B cell (primary cell): ENCODE data around the gene CD276. TPM values are rescaled to one million over a fixed set of nuclear protein-coding genes. Genes with fewer than 3 reads are reported as not detected.

Experiments used
- ATAC-seq: fragments of 200-7000 bp; cut with Tn5 transposase; one replicate; pipeline ENCODE4 v1.10.0; 2021; ENCODE audit warnings: low read depth, mild to moderate bottlenecking, moderate number of reproducible peaks, moderate library complexity
- CTCF ChIA-PET: fragments of 350-600 bp; sonication (Branson Sonifier 250); formaldehyde crosslinking; loops from one replicate; lab custom pipeline; 2021; ENCODE audit warnings: antibody characterized with exemption, inconsistent platforms; lab: Charles Lee
- POLR2A ChIA-PET: fragments of 350-600 bp; sonication (Branson Sonifier 250); formaldehyde crosslinking; loops from one replicate; lab custom pipeline; 2021; ENCODE audit warnings: antibody characterized with exemption; lab: Charles Lee
- DNase-seq: peaks from one replicate; pipeline ENCODE4 v3.0.0; 2013
- H2AFZ ChIP-seq: 2 replicates; pipeline ENCODE4 v1.6.1; 2012; ENCODE audit warnings: mild to moderate bottlenecking, low read depth, low read length; ENCODE audit not compliant: insufficient read depth, poor library complexity, severe bottlenecking
- H3K27ac ChIP-seq, 2 donors: 1 replicate in 1 of 2; 2 replicates in 1 of 2; pipeline ENCODE4 v1.5.1; 2012 to 2013; ENCODE audit warnings: low read length in 2 of 2, mild to moderate bottlenecking in 2 of 2, moderate library complexity in 1 of 2
- H3K27me3 ChIP-seq, 4 experiments: fragments of 200-600 bp in 1 of 4; sonication (generic) in 1 of 4; replicated peaks in 1 of 4; 1 replicate in 2 of 4; 2 replicates in 2 of 4; pipeline versions ENCODE4 v1.6.1 to v1.7.0; 2013 to 2016; ENCODE audit warnings: low read length in 3 of 4, mild to moderate bottlenecking in 2 of 4, mixed read lengths in 1 of 4, moderate library complexity in 1 of 4; ENCODE audit not compliant: insufficient read depth in 4 of 4, control insufficient read depth in 3 of 4; ENCODE audit errors: control extremely low read depth in 1 of 4
- H3K36me3 ChIP-seq, 2 experiments: replicated peaks in 1 of 2; 1 replicate in 1 of 2; 2 replicates in 1 of 2; pipeline versions ENCODE4 v1.6.1 to v1.7.1; 2013; ENCODE audit warnings: low read length in 1 of 2; ENCODE audit not compliant: insufficient read depth in 2 of 2, control insufficient read depth in 1 of 2; ENCODE audit errors: control extremely low read depth in 1 of 2, extremely low read depth in 1 of 2
- H3K4me1 ChIP-seq, 2 donors: fragments of 200-600 bp in 1 of 2; sonication (generic) in 1 of 2; 1 replicate in 1 of 2; 2 replicates in 1 of 2; pipeline versions ENCODE4 v1.5.1 to v1.6.1; 2013 to 2017; ENCODE audit warnings: low read length in 2 of 2; ENCODE audit not compliant: control insufficient read depth in 2 of 2, insufficient read depth in 2 of 2
- H3K4me2 ChIP-seq: replicated peaks from 2 replicates; pipeline ENCODE3; 2012; ENCODE audit warnings: mild to moderate bottlenecking, low read depth, low read length; ENCODE audit not compliant: poor library complexity, severe bottlenecking
- H3K4me3 ChIP-seq, 5 experiments: fragments of 200-600 bp in 1 of 5; sonication (generic) in 1 of 5; 1 replicate in 3 of 5; 2 replicates in 2 of 5; pipeline versions ENCODE4 v1.5.1 to v1.7.0; 2011 to 2016; ENCODE audit warnings: low read length in 4 of 5, mild to moderate bottlenecking in 4 of 5, low read depth in 2 of 5, control low read depth in 1 of 5, moderate library complexity in 1 of 5; ENCODE audit not compliant: insufficient read depth in 1 of 5; ENCODE audit errors: control extremely low read depth in 1 of 5, extremely low read depth in 1 of 5
- H3K79me2 ChIP-seq: fragments of 200-600 bp; sonication (generic); one replicate; pipeline ENCODE4 v1.6.0; 2016; ENCODE audit warnings: low read length; ENCODE audit not compliant: control insufficient read depth, insufficient read depth
- H3K9ac ChIP-seq: fragments of 200-600 bp; sonication (generic); 2 replicates; pipeline ENCODE4 v1.6.1; 2017; ENCODE audit warnings: mild to moderate bottlenecking, low read length, moderate library complexity
- H3K9me3 ChIP-seq, 3 donors: one replicate each; pipeline versions ENCODE4 v1.6.1 to v1.7.1; 2013; ENCODE audit warnings: low read length in 2 of 3; ENCODE audit not compliant: control insufficient read depth in 2 of 3, insufficient read depth in 1 of 3; ENCODE audit errors: control extremely low read depth in 1 of 3
- H4K20me1 ChIP-seq: 2 replicates; pipeline ENCODE4 v1.6.0; 2012; ENCODE audit warnings: mild to moderate bottlenecking, low read length; ENCODE audit not compliant: insufficient read depth, control insufficient read depth, poor library complexity, severe bottlenecking
- H3K27ac Mint-ChIP-seq: one replicate; pipeline ENCODE4 v1.8.0; 2021; ENCODE audit warnings: mixed read lengths
- H3K27me3 Mint-ChIP-seq: one replicate; pipeline ENCODE4 v1.8.0; 2021; ENCODE audit warnings: mixed read lengths
- H3K4me1 Mint-ChIP-seq: one replicate; pipeline ENCODE4 v1.8.0; 2021; ENCODE audit warnings: mixed read lengths
- H3K4me3 Mint-ChIP-seq: one replicate; pipeline ENCODE4 v1.8.0; 2021; ENCODE audit warnings: mixed read lengths
- H3K9me3 Mint-ChIP-seq: one replicate; pipeline ENCODE4 v1.8.0; 2022; ENCODE audit warnings: mixed read lengths; ENCODE audit not compliant: insufficient read depth
- CTCF ChIP-seq: fragments of 200-600 bp; IDR thresholded peaks from one replicate; pipeline ENCODE4 v1.8.0; 2022; ENCODE audit warnings: antibody characterized with exemption, mild to moderate bottlenecking
- EZH2 ChIP-seq: IDR thresholded peaks from 2 replicates; pipeline ENCODE4 v1.6.1; 2012; ENCODE audit warnings: borderline replicate concordance, low read depth, mild to moderate bottlenecking, moderate library complexity, low read length; ENCODE audit not compliant: insufficient read depth, poor library complexity, severe bottlenecking
- WGBS: methylation state at CpG from one replicate; pipeline ENCODE4 v1.1.5; 2013; ENCODE audit warnings: missing lambda C conversion rate; ENCODE audit not compliant: insufficient coverage; 5-methylcytosine and 5-hydroxymethylcytosine counted together
- intact Hi-C: fragments of 100-400 bp; cut with micrococcal nuclease; formaldehyde crosslinking; loops from one replicate; pipeline ENCODE4 v1.10.0; 2022
- polyA plus RNA-seq: library from polyadenylated mRNA; depleted of rRNA; stranded (reverse); fragments of >200 nt; gene quantifications from 2 replicates; pipeline ENCODE4 v1.2.3, GENCODE V29; 2012
- total RNA-seq, 2 donors: library from RNA; stranded (reverse); fragments of 120-200 nt in 1 of 2; gene quantifications; 1 replicate in 1 of 2; 2 replicates in 1 of 2; pipeline versions ENCODE4 v1.2.3 to v1.2.4, GENCODE V29; 2013 to 2022

The CD276 gene
- total and polyA plus RNA-seq, 2 donors (not counting 1 experiment from before 2014, with no cell fraction given): not detected

- intact Hi-C loops: no loop called here
- Histone ChIP-seq H3K36me3 (no peaks in the 10 kb centered on the region), H3K9me3 (no peaks in the 10 kb centered on the region), H3K79me2 (no peaks in the 10 kb centered on the region), H3K27me3 (peaks cover 0 to 11% (median 5%) of the 10 kb centered on the region in 4 experiments), H3K4me1 (no peaks in the 10 kb centered on the region), H3K9ac (no peak overlapping the region), H3K4me3 (no peak overlapping the region), H4K20me1 (no peaks in the 10 kb centered on the region), H2AFZ (no peak overlapping the region), H3K27ac (no peak overlapping the region), H3K4me2 (no peak overlapping the region)
- no peaks in the 10 kb centered on the region for H3K4me1 Mint-ChIP-seq
- DNase-seq (no peak), ATAC-seq (no peak)
- no peak overlapping the region for H3K4me3 Mint-ChIP-seq
- WGBS: 70% methylated on average over 3 of the region's 3 CpGs
- TF ChIP-seq CTCF (no peak), EZH2 (no peak)
- no peaks in the 10 kb centered on the region for H3K9me3 Mint-ChIP-seq
- ChIA-PET POLR2A (no interaction called here), CTCF (no interaction called here)
- H3K27me3 Mint-ChIP-seq: peaks cover 25% of the 10 kb centered on the region
- no peak overlapping the region for H3K27ac Mint-ChIP-seq
Observed at GRCh38 chr15:73763931-73764330, 79.7 kb downstream of the CD276 start.

Other genes with a start within 250 kb of the CD276 start
- gene REC114, start 241.2 kb upstream of the CD276 start, total RNA-seq: not detected in 2 replicates
- gene REC114, start 241.2 kb upstream of the CD276 start, polyA plus RNA-seq: not detected in 2 replicates
- 40.2 and 40.5 TPM in 2 replicates for gene NPTN, start 51.0 kb upstream of the CD276 start, total RNA-seq
- gene NPTN, start 51.0 kb upstream of the CD276 start, polyA plus RNA-seq: 23.5 and 26.7 TPM in 2 replicates
- not detected in 2 replicates for gene INSYN1, start 69.0 kb downstream of the CD276 start, total RNA-seq
- not detected in 2 replicates for gene INSYN1, start 69.0 kb downstream of the CD276 start, polyA plus RNA-seq
- not detected in 2 replicates for gene TBC1D21, start 189.2 kb downstream of the CD276 start, total RNA-seq
- not detected in 2 replicates for gene TBC1D21, start 189.2 kb downstream of the CD276 start, polyA plus RNA-seq
- gene LOXL1, start 242.1 kb downstream of the CD276 start, total RNA-seq: 0.49 and 0.61 TPM in 2 replicates
- gene LOXL1, start 242.1 kb downstream of the CD276 start, polyA plus RNA-seq: 0.21 and 0.46 TPM in 2 replicates